ENCODE data around the gene ARHGDIB. TPM values are rescaled to one million over a fixed set of nuclear protein-coding genes. Genes with fewer than 3 reads are reported as not detected.

Gene ARHGDIB
- total RNA-seq, 1 experiment from 2014 or later: 167 TPM

DNA sequence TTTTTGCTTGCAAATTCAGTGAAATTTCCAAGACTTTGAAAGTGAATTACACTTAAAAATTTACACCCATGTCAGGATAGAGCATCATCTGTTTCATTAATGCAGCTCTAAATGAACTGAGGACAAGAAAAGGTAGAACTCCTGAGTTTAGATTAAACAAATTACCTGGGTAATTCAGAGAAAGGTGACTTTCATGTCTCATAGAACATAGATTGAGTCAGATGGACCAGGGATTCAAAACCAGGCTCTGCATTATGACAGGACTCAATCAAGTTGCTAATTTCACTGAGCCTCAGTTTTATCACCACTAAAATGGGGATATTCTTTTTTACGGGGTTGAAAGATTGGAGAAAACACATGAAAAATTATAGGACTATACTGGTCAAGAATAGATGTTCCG lies 4.5 kb downstream of the ARHGDIB start:
- no peak for DNase-seq (ENCODE audit: low read depth)

DNA sequence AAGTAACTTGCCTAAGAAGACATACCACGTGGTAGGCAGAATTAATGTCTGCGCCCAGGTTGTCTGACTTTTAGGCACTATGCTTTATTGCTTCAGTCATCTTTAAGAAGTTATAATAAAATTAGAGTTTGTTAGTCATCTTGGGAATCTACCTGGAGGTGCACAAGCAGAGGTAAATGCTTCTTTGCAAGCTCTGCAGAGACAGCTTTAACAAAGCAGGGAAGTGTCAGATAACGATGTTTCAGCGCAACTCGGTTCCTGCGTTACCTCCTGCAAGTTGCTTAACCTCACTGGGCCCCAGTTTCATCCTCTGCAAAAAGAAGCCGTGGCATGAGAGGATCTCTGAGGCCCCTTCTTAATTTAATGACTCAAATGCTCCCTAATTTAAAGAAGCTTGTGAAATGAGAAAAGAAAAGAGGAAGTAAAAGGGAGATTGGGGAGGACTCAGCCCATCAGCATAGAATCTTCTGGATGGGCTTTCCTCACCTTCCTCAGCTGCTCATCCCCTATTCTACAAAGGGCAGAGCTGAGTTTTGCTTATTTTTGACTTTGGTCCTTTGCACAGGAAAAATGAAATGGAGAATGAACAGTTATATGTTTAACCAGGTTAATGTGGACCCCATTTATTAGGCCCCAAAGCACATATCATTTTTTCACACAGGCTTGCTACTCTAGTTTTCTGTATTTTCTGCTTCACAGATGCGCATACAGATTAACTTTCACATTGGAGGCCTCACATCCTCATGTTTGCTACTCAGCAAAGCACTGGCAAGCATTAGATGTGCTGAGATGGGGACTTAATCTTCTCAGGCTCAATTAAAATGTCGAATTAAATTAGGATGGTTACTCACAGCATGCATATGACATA lies 5.1 kb downstream of the ARHGDIB start:
- no peak for DNase-seq (ENCODE audit: low read depth)

DNA sequence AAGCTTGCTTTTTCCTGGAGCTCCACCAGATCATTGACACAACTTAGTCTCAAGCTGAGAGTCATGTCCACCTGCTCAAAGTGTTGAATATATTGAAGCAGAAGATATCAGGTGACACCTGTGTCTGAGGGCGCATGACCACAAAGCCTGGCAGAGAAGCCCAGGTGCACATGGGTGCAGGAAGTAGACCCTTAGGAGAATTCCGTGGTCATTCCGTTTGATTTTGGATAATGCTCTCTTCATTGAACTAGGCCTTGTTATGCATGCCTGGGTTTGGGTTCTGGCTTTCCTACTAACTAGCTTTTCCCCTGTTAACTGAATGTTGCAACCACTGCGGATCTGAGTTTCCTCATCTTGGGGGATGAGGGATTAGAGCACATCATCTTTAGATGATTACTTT lies 7.1 kb downstream of the ARHGDIB start:
- no peak for DNase-seq (ENCODE audit: low read depth)

DNA sequence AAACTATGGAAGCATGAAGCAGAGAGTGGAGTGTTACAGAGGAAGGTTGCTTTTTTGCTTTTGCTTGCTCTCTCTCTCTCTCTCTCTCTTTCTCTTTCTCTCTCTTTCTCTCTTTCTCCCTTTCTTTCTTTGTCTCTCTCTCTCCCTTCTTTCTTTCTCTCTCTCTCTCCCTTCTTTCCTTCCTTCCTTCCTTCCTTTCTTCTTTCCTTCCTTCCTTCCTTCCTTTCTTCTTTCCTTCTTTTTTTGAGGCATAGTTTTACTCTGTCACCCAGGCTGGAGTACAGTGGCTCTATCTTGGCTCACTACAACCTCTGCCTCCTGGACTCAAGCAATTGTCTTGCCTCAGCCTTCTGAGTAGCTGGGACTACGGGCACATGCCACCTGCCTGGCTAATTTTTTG lies 7.6 kb downstream of the ARHGDIB start:
- DNase-seq (ENCODE audit: low read depth): no peak

DNA sequence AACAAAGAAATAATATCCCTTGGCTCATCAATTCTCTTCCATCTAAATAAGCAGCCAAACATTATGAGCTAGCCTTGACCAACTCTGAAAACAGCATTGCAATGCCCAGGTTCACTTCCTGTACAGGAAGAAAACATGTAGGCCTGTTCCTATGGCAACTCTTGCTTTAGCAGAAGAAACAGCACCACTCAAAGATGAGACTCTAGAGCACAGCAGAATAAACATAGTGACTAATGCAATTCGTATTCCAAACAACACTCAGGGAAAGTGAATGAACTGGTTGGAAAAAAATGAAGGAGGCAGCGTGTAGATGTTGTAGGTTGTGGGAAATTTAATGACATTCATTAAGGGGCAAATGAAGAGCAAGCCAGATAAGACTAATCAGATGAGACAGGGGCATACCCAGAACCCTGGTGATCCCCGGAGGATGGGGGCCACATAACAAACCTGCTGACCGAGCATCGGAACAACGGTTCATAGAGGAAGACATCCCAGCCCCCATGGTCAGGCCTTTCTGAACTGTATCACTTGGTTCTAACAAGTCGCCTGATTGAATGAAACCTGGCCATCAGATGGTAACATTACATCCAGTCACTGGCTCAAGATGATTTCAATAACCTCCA lies 9.0 kb downstream of the ARHGDIB start:
- DNase-seq (ENCODE audit: low read depth): peak; percentile 93

DNA sequence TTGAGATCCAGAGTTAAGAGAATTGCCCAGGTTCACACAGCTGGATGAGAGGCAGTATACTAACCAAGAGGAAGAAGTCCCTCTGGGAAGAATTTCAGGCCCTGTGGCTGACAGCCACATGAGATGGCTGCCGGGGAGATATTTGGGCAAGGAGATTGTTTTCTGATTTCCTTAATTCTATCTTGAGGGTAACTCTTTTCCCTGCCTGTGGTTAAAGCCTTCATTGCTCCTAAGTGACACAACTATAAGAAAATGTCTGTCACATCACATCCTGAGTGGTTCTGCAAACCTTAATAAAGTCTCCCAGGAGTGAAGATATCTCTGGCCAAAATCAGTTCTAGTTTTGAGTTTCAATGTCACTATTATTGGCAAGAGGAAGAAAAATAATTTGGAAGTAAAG lies 9.6 kb downstream of the ARHGDIB start:
- no peak for DNase-seq (ENCODE audit: low read depth)

DNA sequence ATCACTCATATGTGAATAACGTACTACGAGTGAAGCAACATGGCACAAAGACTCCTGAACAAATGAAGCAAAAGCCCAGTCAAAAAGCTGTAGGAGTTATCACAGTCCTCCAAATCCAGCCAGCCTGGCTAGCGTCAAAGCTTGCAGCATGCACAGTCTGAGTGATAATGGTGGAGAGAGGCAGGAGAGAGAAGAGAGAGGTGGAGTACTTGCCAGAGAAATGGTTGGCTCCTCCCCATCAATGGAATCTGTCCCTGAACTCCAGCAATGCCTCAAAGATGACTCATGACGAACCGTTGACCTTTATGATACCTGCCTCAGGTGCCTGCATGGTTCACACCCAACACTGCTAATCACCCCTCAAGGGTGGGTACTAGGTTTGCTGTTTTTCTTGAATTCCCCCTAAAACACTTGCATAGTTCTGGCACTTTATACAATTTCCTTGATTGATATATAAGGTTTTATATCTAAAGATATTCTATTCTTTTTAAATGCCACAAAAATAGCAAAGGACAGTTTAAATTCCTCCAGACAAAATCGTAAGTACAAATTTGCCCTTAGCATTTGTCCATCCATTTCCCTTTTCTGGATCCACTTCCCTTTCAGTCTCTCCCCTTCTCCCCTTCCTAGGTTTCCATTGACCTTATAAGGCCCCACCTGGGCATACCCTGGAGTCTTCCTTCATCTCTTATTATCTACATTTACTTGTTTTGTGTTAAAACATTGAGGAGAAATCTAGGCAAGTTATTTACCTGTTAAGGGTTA lies 10.2 kb downstream of the ARHGDIB start:
- peak; percentile 27 for DNase-seq (ENCODE audit: low read depth)

DNA sequence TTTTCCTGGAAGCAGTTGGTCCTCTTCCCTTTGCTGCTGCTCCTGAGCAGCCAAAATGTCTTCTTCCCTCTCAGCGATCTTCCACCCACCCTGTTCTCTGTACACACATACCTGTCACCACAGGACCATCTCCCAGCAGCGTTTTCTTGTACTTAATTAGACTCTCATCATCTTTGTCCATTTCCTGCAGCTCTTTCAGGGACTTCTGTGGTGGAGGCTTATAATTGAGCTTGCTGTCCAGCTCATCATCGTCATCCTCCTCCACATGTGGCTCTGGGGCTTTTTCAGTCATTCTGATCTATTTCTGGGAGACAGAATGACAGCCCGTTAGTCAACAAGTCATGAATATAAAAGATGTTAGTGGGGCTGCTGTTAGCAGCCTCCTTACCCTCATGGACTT lies 11.0 kb downstream of the ARHGDIB start:
- DNase-seq (ENCODE audit: low read depth): no peak

DNA sequence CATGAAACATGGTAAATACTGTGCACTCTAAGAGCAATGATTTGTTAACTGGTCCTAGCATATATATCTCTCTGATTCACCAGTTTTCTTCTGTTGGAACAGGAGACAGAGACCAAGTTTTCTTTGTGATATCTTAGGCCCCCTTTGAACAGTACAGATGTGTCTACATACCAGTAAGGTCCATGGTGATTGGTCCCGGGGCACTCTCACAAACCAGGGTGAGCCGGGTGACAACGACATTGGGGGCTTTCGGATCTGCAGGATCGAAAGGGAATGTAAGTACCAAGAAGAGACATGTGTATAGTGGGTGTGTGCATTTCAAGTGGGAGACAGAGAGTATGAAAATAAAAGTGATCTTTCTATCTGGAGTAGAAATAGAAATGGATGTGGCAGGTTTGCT lies 11.8 kb downstream of the ARHGDIB start:
- DNase-seq (ENCODE audit: low read depth): no peak

DNA sequence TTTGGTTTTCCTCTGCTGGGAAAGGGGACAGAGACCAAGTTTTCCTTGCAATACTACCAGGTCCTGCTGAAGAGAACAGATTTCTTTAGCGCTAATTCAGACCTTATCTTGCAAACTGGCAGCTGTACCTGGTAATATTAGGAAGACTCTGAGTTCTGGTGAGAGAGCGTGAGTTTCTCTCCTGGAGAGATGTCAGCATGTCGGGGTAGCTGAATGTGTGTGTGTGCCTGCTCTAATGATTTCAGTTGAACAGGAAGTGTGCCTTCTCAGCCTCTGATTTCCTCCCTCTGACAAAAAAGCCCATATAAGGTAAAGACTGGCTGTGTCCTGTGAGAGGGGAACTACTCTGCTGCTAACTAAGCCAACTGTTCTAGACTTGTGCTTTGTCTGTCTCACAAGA lies 12.7 kb downstream of the ARHGDIB start:
- peak; percentile 78 for DNase-seq (ENCODE audit: low read depth)

DNA sequence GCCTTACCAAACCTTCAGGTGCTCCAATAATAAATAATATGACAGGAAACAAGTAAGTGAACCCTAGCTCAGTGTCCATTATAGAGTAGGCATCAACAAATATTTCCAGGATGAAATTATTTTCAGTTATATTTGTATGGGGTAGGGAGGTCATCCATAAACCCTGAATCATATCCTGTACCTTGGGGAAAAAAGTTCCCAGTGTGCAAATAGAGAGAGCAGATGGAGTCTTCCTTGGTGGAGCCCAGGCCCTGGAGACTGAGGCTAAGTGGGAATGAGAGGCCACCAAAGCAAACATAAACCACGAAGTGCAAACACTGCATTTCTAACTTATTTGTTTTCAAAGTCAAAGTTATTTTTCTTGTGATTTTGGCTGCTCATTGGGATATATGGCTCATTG lies 14.5 kb downstream of the ARHGDIB start:
- DNase-seq (ENCODE audit: low read depth): peak; percentile 18

DNA sequence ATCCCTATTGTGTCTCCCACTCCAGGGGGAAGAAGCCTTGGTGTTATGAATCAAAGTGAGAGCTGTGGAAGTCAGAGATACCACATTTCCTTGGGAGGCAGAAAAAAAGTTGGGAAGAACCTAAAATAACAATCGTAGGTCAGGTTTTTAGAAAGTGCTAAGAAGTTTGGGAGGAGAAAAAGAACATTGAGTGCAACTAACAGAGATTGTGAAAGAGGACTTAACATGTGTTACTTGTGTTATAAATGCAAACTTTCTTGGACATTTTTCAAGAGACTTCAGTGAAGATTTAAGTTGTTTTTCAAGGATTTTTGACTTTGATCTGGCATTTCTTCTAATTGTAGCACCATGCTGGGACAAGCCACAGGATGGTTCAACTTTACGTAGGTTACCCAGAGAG lies 15.2 kb downstream of the ARHGDIB start:
- no peak for DNase-seq (ENCODE audit: low read depth)

DNA sequence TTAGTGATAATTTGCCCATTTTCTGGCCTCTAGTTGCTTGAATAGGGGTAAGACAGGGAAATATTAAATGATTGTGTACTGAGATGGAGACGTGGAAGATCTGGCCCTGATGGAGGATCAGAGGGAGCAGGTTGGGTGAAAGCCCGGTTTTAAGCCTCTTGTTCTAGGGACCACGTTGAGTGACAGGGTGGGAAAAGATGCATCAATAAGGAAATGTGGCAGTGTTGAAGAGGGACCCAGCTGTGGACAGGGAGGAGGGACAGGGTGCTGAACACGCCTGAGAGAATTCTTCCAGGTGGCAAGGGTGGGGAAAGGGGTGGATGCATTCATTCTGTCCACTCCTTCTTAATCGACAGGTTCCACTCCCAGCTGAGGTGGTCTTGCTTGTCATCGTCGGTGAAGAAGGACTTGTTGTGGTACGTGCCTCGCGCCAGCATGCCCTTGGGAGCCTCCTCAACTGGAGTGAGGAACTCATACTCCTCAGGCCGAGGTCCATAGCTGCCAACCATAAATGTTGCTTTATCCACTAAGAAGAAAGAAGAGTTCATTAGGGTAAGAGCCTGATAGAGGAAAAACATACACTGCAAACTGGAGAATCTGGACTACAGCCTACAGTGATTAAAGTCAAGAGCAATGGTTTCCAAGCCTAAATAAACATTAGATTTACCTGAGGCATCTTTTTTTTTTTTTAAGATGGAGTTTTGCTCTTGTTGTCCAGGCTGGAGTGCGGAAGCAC lies 19.0 kb downstream of the ARHGDIB start:
- DNase-seq (ENCODE audit: low read depth): no peak

DNA sequence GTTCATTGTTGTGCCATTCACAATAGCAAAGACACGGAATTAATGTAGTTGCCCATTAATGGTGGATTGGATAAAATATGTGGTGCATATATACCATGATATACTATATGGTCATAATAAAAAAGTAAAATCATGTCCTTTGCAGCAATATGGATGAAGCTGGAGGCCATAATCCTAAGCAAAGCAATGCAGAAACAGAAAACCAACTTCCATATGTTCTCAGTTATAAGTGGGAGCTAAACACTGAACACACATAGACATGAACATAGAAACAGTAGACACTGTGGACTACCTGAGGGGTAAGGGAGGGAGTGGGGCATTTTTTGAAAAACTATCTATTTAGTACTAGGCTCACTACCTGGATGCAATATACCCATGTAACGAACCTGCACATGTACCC lies 20.0 kb downstream of the ARHGDIB start:
- DNase-seq (ENCODE audit: low read depth): no peak

DNA sequence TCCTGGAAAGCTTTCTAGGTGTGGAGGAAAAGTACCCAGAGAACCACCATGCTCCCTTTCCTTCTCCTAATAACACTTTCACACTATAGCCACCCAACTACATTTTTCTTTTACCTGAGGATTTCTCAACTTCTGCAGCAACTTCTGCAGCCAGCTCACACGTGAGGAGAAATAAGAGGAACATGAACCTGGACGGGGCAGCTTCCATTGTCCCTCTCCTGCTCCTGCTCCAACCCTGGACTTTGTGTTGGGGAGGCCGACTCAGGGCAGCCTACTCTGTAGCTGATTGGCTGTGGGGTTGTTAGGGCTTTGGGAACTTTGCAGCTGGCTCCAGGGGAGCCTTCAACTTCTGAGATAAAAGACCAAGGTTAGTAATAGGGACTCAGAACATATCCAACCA lies 23.1 kb downstream of the ARHGDIB start, which contains the start of gene ERP27:
Gene ERP27 (minus strand): TSS at position 237 of the 400 bp plus-strand sequence. CDS start 29 bp downstream, at position 208.
- no peak for DNase-seq (ENCODE audit: low read depth)

DNA sequence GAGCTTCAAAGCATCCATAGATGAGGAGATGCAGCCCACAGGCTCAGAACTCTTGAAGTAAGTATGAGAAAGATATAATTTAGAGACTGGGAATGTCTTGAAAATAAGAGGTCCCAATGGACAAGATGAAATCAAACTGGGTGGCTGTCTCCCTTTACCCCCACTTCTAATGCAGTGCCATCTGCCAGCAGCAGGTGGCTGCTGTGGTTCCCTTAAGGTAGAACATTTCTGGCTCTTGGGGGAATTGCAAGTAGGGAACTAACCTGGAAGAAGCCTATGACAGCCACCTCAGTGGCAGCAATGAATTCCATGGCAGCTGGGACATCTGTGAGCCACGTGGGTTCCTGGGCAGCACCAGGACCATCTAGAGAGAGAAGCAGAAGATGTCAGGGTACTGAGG lies 23.7 kb downstream of the ARHGDIB start:
- DNase-seq (ENCODE audit: low read depth): no peak

DNA sequence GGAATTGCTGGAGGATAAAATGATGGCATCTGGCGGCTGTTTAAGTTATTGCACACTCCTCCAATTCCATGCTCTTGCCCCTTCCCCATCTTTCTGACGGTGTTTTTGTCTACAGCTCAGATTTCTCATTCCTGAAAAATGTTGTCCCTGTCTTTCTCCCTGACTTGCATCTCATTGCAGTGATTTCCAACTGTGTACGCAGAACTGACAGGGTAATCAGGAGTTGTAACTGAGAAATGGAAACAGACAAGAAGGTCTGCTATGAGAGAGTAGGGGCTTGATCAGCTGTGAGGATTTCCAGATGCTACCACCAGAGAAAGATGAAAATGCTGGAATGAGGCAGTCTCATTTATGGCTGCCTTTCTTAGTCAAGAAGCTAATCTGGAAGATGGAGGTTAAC lies 24.4 kb downstream of the ARHGDIB start:
- no peak for DNase-seq (ENCODE audit: low read depth)

DNA sequence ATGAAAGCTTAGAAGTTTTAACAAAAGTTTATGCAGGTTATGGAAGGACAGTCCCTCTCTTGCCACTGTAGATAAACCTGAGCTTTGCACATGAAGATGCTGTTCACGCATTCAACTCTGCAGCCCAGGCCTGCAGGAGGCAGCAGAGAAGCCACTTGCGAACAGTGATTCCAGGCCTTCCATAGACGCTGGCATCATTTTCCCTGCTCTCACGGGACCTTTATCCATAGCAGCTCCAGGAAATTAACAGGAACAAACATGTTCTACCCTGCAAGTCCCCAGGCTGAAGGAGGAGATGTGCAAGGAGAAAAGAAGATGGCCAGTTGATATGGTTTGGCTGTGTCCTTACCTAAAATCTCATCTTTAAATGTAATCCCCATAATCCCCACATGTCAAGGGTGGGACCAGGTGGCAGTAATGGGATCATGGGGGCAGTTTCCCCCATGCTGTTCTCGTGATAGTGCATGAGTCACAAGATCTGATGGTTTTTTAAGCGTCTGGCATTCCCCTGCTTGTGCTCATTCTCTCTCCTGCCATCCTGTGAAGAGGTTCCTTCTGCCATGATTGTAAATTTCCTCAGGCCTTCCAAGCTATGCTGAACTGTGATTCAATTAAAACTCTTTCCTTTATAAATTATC lies 25.1 kb downstream of the ARHGDIB start:
- DNase-seq (ENCODE audit: low read depth): peak; percentile 21

DNA sequence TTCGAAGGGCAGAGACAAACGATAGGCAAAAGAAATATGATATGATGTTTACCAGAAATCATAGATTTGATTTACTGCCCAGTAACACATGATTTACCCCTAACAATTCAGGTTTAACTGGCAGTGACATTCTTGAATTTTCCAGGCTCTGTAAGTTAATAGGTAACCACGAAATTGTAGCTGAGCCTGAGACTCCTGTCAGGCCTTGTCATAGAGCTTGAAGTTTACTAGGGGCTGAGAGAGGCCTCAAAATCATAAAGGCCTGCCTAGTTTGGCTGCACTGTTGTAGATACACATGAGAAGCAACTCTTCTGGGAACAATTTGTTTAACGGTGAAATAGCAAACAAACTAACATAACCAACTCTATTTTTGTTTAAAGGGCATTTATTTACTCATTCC lies 26.4 kb downstream of the ARHGDIB start:
- no peak for DNase-seq (ENCODE audit: low read depth)

DNA sequence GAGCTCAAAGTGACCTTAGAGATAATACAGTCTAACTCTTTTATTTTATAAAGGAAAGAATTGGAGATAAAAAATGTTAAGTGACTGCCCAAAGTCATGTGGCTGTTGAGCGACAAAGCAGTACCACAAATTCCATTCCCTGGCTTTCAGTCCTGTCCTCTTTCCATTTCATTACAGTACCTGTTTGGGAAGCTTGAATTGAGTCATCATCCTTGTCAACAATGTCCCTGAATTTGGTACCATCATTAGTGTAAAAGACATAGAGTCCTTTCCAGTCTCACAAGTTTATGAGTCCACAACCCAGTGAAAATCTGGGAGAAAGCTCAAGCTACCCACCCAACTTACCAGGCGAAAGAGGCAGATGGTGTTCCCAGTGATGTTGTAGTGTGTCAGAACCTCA lies 26.9 kb downstream of the ARHGDIB start:
- DNase-seq (ENCODE audit: low read depth): no peak
